GM18861 (cell line): ENCODE data around the gene MTHFD2L.
"Not testable (repeated sequence)": the region's sequence is repeated elsewhere in the genome, so short reads cannot be mapped to it uniquely, and the experiment has no call there.

Experiments used
- ATAC-seq: cut with Tn5 transposase; IDR thresholded peaks from one replicate; pipeline ENCODE4 v1.9.1; 2021; ENCODE audit not compliant: unreplicated experiment

MTHFD2L gene

GRCh38 chr4:74330295-74330750 is 172.4 kb downstream of the MTHFD2L start:
- ATAC-seq = no peak

GRCh38 chr4:74331252-74331651 is 173.3 kb downstream of the MTHFD2L start:
- ATAC-seq = no peak

GRCh38 chr4:74331944-74332343 is 174.0 kb downstream of the MTHFD2L start:
- no peak for ATAC-seq

- no peak for ATAC-seq
These were observed 176.7 kb downstream of the MTHFD2L start for GRCh38 chr4:74334636-74335035.

- ATAC-seq = peak; percentile 73
These were observed 177.6 kb downstream of the MTHFD2L start for GRCh38 chr4:74335341-74336021.

GRCh38 chr4:74338792-74339333 is 180.9 kb downstream of the MTHFD2L start:
- ATAC-seq = no peak

GRCh38 chr4:74339501-74339900 is 181.6 kb downstream of the MTHFD2L start:
- no peak for ATAC-seq

- ATAC-seq = not testable (repeated sequence)
These were observed 182.5 kb downstream of the MTHFD2L start for GRCh38 chr4:74340421-74340820.

GRCh38 chr4:74344031-74344430 is 186.1 kb downstream of the MTHFD2L start:
- no peak for ATAC-seq
